SH-SY5Y (cell line): ENCODE results near the gene ABCD1.

Experiments
- GATA2 ChIP-seq: IDR thresholded peaks from 2 replicates; pipeline ENCODE4 v1.6.1; 2011; ENCODE audit warnings: mild to moderate bottlenecking, low read depth, low read length
- GATA3 ChIP-seq: IDR thresholded peaks from 2 replicates; pipeline ENCODE4 v1.6.1; 2011; ENCODE audit warnings: low read depth, mild to moderate bottlenecking, low read length, moderate library complexity

DNA sequence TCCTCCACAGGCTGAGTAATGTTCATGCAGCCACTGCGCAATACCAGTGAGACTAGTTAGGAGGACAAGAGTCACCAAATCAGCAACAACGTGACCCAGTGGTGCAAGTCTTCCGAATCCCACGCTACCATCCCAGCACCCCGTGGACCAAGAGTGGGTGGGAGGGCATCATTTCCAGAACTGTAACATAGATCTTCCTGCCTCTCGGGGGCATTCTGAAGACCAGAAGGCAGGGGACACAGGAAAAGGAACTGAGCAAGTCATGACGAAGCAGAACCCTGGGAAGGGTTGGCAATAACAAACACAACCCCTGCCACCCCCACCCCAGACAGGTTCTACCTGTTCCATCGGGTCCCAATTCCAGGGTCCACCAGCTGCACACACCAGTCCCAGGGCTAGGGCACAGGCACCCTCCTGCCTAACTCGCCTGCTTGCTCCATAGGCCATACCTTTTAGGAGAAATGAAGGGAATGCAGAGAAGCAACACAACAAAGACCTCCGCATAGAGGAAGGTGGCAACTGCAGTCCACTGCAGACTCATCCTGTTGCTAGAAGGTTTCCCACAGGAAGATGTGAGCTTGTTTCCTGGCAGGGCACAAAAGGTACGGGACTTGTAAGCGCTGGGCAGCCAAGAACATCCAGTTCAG lies 1.8 kb upstream of the ABCD1 start:
- TF ChIP-seq GATA2 (no peak), GATA3 (no peak)
